Heart left ventricle (tissue), 13 donors: ENCODE results near the gene LAD1.

Experiments
- POLR2A ChIP-seq, 2 donors: fragments of 450-650 bp; IDR thresholded peaks; one replicate each; pipeline ENCODE4 v1.6.1; 2017; ENCODE audit warnings: antibody characterized with exemption in 2 of 2, mild to moderate bottlenecking in 2 of 2, moderate library complexity in 2 of 2
- TF ChIP-seq, protein P1 (sequence below), 12 donors: fragments of 200-600 bp; sonication (generic) in 4 of 12; IDR thresholded peaks; one replicate each; pipeline versions ENCODE4 v1.5.0 to v1.8.0; 2018 to 2022; ENCODE audit warnings: antibody characterized with exemption in 12 of 12, mild to moderate bottlenecking in 5 of 12
- donor health status: ischemic (EF 13 %, LVEDD 7.1; RV severe dilation, severe dysfunction).
- donor health status: DM: no; HTN: yes; CAD: no.
- donor health status: DM: no; HTN: no; CAD: no.
- donor health status: ischemic (EF 25% LVEDD 6.9; RV normal size, moderate dysfunction).
- donor health status: ischemic (EF 25% LVEDD 5.7; RV mildly dilated, moderate dysfunction).
- donor health status: ischemic (EF 35%, LVEDD 5.7; RV mildly dilated, moderate dysfunction).
- donor health status: nonischemic (EF 11% LVEDD 7.7; RV severe dilation, severe dysfunction).
- donor health status: DM: yes; HTN: yes; CAD: no.
- donor health status: PGD.
- donor health status: ischemic (EF 29% LVEDD 5.4; RV normal size, mild dysfunction).
- donor health status: nonischemic (EF 23%, LVEDD 6.1; RV moderate dilation, normal function).

DNA sequence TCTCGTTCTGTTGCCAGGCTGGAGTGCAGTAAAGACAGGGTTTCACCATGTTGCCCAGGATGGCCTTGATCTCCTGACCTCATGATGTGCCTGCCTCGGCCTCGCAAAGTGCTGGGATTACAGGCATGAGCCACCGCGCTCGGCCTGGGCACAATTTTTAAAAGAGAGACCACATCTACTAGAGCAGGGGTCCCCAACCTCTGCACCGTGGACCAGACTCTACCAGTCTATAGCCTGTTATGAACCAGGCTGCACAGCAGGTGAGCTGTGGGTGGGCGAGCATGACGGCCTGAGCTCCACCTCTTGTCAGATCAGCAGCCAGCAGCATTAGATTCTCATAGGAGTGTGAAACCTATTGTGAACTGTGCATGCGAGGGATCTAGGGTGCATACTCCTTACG, 42.4 kb downstream of the LAD1 start:
- TF ChIP-seq POLR2A (IDR thresholded peaks at IDR 0.05) = peak in 1 of 2 donors; percentile 33
- TF ChIP-seq, protein P1, sequence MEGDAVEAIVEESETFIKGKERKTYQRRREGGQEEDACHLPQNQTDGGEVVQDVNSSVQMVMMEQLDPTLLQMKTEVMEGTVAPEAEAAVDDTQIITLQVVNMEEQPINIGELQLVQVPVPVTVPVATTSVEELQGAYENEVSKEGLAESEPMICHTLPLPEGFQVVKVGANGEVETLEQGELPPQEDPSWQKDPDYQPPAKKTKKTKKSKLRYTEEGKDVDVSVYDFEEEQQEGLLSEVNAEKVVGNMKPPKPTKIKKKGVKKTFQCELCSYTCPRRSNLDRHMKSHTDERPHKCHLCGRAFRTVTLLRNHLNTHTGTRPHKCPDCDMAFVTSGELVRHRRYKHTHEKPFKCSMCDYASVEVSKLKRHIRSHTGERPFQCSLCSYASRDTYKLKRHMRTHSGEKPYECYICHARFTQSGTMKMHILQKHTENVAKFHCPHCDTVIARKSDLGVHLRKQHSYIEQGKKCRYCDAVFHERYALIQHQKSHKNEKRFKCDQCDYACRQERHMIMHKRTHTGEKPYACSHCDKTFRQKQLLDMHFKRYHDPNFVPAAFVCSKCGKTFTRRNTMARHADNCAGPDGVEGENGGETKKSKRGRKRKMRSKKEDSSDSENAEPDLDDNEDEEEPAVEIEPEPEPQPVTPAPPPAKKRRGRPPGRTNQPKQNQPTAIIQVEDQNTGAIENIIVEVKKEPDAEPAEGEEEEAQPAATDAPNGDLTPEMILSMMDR (IDR thresholded peaks at IDR 0.05) = no peak
